ENCODE data around the gene SNAP91.

The SNAP91 gene

GRCh38 chr6:83702749-83703148, 6.2 kb downstream of the SNAP91 start:
- TF ChIP-seq CTCF (IDR thresholded peaks at IDR 0.05; ENCODE audit: extremely low read depth, missing control alignments) = no peak
- no peak for DNase-seq (ENCODE audit: low spot score)

- TF ChIP-seq CTCF (IDR thresholded peaks at IDR 0.05; ENCODE audit: extremely low read depth, missing control alignments) = no peak
- no peak for DNase-seq (ENCODE audit: low spot score)
Observed at GRCh38 chr6:83702077-83702476, 6.8 kb downstream of the SNAP91 start.

DNA sequence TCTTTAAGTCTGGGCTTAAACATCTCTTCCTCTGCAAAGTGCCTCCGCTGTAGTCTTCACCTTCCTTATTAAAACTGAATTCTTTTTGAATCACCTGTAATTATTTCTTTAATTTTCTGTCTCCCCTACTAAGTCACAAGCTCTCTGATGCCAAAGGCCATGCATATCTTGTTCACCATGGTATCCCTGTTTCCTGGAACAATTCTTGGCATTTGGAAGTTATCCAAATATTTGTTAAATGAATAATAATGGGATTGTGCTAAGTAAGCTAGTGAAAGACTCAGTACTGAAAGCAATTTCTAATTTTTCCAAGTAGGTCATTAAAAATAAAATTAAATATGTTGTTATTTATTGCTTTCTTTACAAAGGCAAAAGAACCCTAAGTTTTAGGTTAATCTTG, 12.2 kb downstream of the SNAP91 start:
- DNase-seq (ENCODE audit: low spot score) = no peak
- TF ChIP-seq CTCF (IDR thresholded peaks at IDR 0.05; ENCODE audit: extremely low read depth, missing control alignments) = no peak

- DNase-seq (ENCODE audit: low spot score) = no peak
- no peak for TF ChIP-seq CTCF (IDR thresholded peaks at IDR 0.05; ENCODE audit: extremely low read depth, missing control alignments)
Observed at GRCh38 chr6:83685481-83685880, 23.4 kb downstream of the SNAP91 start.

- no peak for TF ChIP-seq CTCF (IDR thresholded peaks at IDR 0.05; ENCODE audit: extremely low read depth, missing control alignments)
- DNase-seq (ENCODE audit: low spot score) = no peak
Observed at GRCh38 chr6:83677791-83678190, 31.1 kb downstream of the SNAP91 start.

DNA sequence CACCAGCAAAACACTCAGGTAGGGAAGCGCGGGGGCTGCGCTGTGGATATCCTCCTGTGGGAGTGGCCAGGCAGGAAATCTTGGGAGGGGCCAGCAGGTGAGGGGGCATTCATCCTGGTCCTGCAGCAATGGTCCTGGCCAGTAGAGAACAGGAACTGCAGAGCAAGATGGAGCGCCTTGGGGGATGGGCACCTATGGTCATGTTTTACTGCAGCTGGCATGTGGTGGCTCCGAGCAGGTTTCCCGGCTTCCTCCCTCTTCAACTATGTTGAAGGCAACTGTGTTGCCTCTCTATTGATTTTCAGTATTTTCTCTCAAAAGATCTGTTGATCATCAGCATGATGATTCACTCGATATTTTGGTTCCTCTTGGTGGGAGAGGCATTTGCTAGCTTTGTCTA, 70.9 kb downstream of the SNAP91 start:
- no peak for DNase-seq (ENCODE audit: low spot score)
- TF ChIP-seq CTCF (IDR thresholded peaks at IDR 0.05; ENCODE audit: extremely low read depth, missing control alignments) = no peak

GRCh38 chr6:83636800-83637199, 72.1 kb downstream of the SNAP91 start:
- TF ChIP-seq CTCF (IDR thresholded peaks at IDR 0.05; ENCODE audit: extremely low read depth, missing control alignments) = no peak

More at GRCh38 chr6:83636800-83637199, 72.1 kb downstream of the SNAP91 start:
- DNase-seq (ENCODE audit: low spot score) = no peak

Measured in GM20000 (cell line).